ENCODE results near the gene SLIT1. TPM values are rescaled to one million over a fixed set of nuclear protein-coding genes. Genes with fewer than 3 reads are reported as not detected.

The SLIT1 gene
- total RNA-seq, 4 donors from 2014 or later, result under 0.01 to 0.78 (median 0.15) TPM

DNA sequence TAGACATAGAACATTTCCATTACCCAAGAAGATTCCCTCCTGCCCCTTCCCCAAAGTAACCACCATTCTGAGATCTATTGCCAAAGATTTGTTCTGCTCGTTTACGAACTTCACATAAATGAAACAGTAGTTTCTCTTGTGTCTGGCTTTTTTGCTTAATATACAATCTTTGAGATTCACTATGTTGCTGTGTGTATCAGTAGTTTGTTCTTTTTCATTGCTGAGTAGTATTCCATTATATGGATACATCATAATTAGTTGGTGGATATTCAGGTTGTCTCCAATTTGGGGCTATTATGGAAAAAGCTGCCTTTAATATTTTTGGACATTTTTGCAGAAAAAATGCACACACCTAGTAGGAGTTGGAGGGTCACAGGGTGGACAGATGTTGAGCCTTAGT is 124.3 kb downstream of the SLIT1 start:
- H3K27me3 ChIP-seq, result no peaks in the 10 kb centered on the region
- WGBS, 2 donors, result 92 to 97% methylated on average over 2 of the region's 2 CpGs

DNA sequence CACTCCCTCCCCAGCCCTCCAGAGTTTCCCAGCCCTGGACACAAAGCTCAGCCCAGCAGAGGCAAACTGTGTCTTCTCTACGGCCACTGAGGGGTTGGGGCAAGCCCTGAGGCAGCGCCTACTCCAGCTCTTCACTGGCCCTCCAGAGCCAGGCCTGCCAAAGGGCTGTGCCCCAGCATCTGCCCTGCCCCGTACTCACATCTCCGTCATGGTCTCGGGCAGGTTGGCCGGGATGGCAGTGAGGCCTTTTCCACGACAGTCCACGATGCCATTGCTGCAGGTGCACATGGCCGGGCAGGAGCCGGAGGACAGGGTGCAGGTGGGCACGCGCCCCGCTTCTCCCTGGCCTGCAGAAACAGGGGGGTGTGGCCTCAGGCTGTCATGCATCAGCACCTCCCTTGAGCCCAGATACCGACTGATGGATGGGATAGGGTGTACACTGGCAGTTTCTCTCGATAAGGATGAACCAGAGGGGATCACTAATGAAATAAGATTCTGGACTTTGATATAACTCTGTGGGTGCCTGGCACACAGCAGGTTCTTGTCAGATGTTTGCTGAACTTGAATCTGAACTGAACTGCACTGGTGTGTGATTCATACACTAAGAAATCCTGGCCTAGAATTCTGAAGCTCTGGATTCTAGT is 125.2 kb downstream of the SLIT1 start:
- Histone ChIP-seq H3K4me1 (no peaks in the 10 kb centered on the region), H3K9me3 (no peaks in the 10 kb centered on the region), H3K4me3 (replicated peaks in 1 of 3) (no peak overlapping the region), H3K27me3 (no peaks in the 10 kb centered on the region), H3K27ac (no peak overlapping the region), H3K36me3 (no peaks in the 10 kb centered on the region)
- intact Hi-C loops (cut with DNase I), result no loop called here
- 81 to 85% methylated on average over 8 to 14 of the region's 15 CpGs for WGBS, 2 donors
- no peak for DNase-seq
- no peak for TF ChIP-seq POLR2A (IDR thresholded peaks at IDR 0.05)
- TF ChIP-seq, protein P1, sequence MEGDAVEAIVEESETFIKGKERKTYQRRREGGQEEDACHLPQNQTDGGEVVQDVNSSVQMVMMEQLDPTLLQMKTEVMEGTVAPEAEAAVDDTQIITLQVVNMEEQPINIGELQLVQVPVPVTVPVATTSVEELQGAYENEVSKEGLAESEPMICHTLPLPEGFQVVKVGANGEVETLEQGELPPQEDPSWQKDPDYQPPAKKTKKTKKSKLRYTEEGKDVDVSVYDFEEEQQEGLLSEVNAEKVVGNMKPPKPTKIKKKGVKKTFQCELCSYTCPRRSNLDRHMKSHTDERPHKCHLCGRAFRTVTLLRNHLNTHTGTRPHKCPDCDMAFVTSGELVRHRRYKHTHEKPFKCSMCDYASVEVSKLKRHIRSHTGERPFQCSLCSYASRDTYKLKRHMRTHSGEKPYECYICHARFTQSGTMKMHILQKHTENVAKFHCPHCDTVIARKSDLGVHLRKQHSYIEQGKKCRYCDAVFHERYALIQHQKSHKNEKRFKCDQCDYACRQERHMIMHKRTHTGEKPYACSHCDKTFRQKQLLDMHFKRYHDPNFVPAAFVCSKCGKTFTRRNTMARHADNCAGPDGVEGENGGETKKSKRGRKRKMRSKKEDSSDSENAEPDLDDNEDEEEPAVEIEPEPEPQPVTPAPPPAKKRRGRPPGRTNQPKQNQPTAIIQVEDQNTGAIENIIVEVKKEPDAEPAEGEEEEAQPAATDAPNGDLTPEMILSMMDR (IDR thresholded peaks at IDR 0.05), result no peak

More for the DNA sequence above, 124.3 kb downstream of the SLIT1 start:
- no peaks in the 10 kb centered on the region for H3K9me3 ChIP-seq
- no peaks in the 10 kb centered on the region for H3K36me3 ChIP-seq
- no peak for DNase-seq
- intact Hi-C loops (cut with DNase I), result no loop called here
- H3K4me1 ChIP-seq, result no peaks in the 10 kb centered on the region
- TF ChIP-seq, protein P1 (IDR thresholded peaks at IDR 0.05), result no peak
- no peak for TF ChIP-seq POLR2A (IDR thresholded peaks at IDR 0.05)
- no peak overlapping the region for H3K4me3 ChIP-seq (replicated peaks in 1 of 3)
- H3K27ac ChIP-seq, result no peak overlapping the region

DNA sequence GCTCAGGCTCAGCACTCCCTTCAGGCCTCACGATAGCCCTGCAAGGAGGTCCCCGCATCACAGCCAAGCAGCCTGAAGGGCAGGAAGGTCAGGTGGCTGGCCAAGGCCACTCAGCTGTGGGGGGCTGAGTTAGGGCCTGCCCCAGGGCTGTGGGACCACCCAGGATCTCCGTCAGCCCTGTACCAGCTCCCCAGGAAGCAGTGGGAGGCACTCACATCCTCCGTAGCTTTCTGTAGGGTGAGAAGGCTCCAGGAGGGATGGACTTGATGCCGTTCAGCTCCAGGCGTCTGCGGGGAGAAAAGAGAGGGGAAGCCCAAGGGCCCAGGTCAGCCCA is 125.9 kb downstream of the SLIT1 start:
- no peaks in the 10 kb centered on the region for H3K4me1 ChIP-seq
- no peak overlapping the region for H3K27ac ChIP-seq
- no peak overlapping the region for H3K4me3 ChIP-seq (replicated peaks in 1 of 3)
- no peak for TF ChIP-seq POLR2A (IDR thresholded peaks at IDR 0.05)
- TF ChIP-seq, protein P1 (IDR thresholded peaks at IDR 0.05), result no peak
- H3K27me3 ChIP-seq, result no peaks in the 10 kb centered on the region
- no peaks in the 10 kb centered on the region for H3K9me3 ChIP-seq
- intact Hi-C loops (cut with DNase I), result no loop called here
- 84% methylated on average over 4 of the region's 7 CpGs; no CpG with 5 or more reads in 1 of the 2 donors for WGBS, 2 donors
- DNase-seq, result no peak
- H3K36me3 ChIP-seq, result no peaks in the 10 kb centered on the region

DNA sequence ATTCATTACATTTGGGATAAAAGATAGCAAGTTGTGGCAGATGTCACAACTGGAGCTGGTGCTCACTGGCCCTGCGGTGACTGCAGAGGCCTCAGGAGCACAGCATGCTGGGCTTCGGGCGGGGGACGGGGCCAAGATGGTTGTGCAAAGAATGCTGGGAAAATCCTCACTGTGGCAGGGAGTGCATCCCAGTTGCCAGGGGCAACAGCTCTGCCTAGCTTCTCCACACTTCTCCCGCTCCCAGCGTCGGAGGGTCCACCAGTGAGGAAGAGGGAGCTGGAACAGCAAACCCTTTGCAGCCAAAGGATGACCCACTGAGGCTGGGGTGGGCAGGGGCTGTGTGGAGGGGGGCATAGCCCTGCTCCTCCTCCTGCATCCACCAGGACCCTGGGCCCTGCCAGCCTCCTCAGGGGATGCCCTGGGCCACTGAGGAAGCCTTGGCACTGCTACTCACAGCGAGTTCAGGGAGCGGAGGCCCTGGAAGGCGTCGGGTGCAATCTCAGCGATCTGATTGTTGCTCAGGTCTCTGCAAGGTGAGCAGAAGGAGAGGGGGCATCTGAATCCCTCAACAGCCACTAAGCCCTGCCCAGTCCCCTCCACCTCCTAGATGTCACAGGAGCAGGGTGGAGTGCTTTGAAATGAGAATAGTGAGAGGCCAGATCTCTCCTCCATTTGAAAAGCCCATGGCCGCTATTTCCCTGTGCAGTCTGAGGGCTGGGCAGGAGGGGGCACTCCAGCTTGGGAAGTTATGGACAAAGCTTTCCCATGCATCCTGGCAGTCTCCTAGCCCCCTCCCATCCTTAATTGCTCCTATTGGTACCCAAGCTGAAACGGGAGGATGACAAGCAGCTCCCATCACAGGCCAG is 126.5 kb downstream of the SLIT1 start:
- H3K4me1 ChIP-seq, result no peaks in the 10 kb centered on the region
- no peak overlapping the region for H3K27ac ChIP-seq
- no peaks in the 10 kb centered on the region for H3K36me3 ChIP-seq
- DNase-seq, result no peak
- H3K4me3 ChIP-seq (replicated peaks in 1 of 3), result no peak overlapping the region
- intact Hi-C loops (cut with DNase I), result no loop called here
- H3K9me3 ChIP-seq, result no peaks in the 10 kb centered on the region
- H3K27me3 ChIP-seq, result no peaks in the 10 kb centered on the region
- WGBS, 2 donors, result 86 to 92% methylated on average over 9 to 12 of the region's 14 CpGs
- no peak for TF ChIP-seq POLR2A (IDR thresholded peaks at IDR 0.05)
- TF ChIP-seq, protein P1 (IDR thresholded peaks at IDR 0.05), result no peak

DNA sequence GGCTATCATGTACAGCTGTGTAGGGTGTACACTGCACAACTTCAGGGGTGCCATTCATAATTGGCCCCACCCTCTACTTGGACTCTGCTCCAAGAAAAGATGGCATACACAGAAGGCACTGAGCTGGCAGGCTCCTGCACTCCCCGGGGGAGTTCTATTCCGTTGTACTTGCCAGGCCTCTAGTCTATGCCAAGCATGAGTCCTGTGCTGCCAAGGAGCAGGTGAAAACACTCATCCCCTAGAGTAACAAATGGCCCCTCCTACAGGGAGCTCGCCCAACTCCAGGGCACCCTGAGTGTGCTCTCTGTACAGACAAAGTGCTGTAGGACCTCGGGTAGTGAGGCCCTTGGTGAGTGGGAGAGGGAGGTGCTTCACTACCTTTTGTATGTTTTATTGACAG is 127.2 kb downstream of the SLIT1 start:
- Histone ChIP-seq H3K4me3 (replicated peaks in 1 of 3) (no peak overlapping the region), H3K36me3 (no peaks in the 10 kb centered on the region), H3K9me3 (no peaks in the 10 kb centered on the region), H3K27me3 (no peaks in the 10 kb centered on the region), H3K4me1 (no peaks in the 10 kb centered on the region), H3K27ac (no peak overlapping the region)
- TF ChIP-seq, protein P1 (IDR thresholded peaks at IDR 0.05), result no peak
- TF ChIP-seq POLR2A (IDR thresholded peaks at IDR 0.05), result no peak
- intact Hi-C loops (cut with DNase I), result no loop called here
- 27 to 43% methylated on average over 3 to 4 of the region's 4 CpGs for WGBS, 2 donors
- DNase-seq, result peak; percentile 66 to 75

All from thyroid gland (tissue), 4 donors.